HUES48 (cell line): ENCODE data around the gene USHBP1.

Source experiments
- H3K27ac ChIP-seq: one replicate; pipeline ENCODE4 v1.7.0; 2013; ENCODE audit warnings: low read depth, low read length, inconsistent platforms
- H3K27me3 ChIP-seq: 2 replicates; pipeline ENCODE4 v1.6.1; 2013; ENCODE audit warnings: mild to moderate bottlenecking, low read length; ENCODE audit not compliant: control insufficient read depth, insufficient read depth
- H3K36me3 ChIP-seq: 2 replicates; pipeline ENCODE4 v1.6.1; 2013; ENCODE audit warnings: low read length; ENCODE audit not compliant: control insufficient read depth, insufficient read depth
- H3K4me1 ChIP-seq: 2 replicates; pipeline ENCODE4 v1.6.1; 2013; ENCODE audit warnings: mild to moderate bottlenecking, low read length; ENCODE audit not compliant: control insufficient read depth, insufficient read depth
- H3K4me3 ChIP-seq: 2 replicates; pipeline ENCODE4 v1.5.1; 2013; ENCODE audit warnings: mild to moderate bottlenecking, low read depth, low read length
- H3K9ac ChIP-seq: 2 replicates; pipeline ENCODE4 v1.6.1; 2013; ENCODE audit warnings: mild to moderate bottlenecking, low read depth, low read length, moderate library complexity
- H3K9me3 ChIP-seq: 2 replicates; pipeline ENCODE4 v1.6.1; 2013; ENCODE audit warnings: low read length; ENCODE audit not compliant: control insufficient read depth, insufficient read depth

Gene USHBP1

DNA sequence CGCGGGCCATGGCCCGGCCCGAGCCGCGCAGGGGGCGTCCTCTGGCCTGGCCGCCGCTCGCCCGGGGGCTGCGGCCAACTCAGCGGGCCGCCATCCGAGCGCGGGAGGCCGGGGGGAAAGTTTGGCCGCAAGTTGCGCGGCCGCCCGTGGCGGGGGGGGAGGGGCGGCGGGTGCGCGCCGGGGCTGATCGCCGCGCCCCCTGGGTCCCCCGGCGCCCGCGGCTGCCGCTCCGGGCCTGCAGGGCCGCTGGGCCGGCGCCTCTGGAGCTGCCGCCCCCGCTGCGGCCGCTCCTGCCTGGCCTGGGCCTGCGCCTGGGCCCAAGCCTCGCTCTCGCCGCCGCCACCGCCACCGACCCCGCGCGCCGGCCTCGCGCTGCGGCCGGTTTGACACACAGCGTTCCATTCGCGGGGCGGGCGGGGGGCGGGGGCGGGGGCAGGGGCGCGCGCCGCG is 19.0 kb downstream of the USHBP1 start, which contains the start of gene NR2F6:
NR2F6 (minus strand) TSS at position 385 of the 450 bp plus-strand sequence. CDS start 699 bp downstream, outside the sequence.
- Histone ChIP-seq H3K9ac (peak within 1 kb of the TSS; percentile 75; the same call in 1 of the 2 replicates), H3K4me3 (peak within 1 kb of the TSS; percentile 93), H3K4me1 (peaks cover 27% of the 10 kb centered on the region), H3K27me3 (no peaks in the 10 kb centered on the region), H3K27ac (peak within 1 kb of the TSS; percentile 96), H3K36me3 (no peaks in the 10 kb centered on the region; the same call in 1 of the 2 replicates), H3K9me3 (no peaks in the 10 kb centered on the region)

DNA sequence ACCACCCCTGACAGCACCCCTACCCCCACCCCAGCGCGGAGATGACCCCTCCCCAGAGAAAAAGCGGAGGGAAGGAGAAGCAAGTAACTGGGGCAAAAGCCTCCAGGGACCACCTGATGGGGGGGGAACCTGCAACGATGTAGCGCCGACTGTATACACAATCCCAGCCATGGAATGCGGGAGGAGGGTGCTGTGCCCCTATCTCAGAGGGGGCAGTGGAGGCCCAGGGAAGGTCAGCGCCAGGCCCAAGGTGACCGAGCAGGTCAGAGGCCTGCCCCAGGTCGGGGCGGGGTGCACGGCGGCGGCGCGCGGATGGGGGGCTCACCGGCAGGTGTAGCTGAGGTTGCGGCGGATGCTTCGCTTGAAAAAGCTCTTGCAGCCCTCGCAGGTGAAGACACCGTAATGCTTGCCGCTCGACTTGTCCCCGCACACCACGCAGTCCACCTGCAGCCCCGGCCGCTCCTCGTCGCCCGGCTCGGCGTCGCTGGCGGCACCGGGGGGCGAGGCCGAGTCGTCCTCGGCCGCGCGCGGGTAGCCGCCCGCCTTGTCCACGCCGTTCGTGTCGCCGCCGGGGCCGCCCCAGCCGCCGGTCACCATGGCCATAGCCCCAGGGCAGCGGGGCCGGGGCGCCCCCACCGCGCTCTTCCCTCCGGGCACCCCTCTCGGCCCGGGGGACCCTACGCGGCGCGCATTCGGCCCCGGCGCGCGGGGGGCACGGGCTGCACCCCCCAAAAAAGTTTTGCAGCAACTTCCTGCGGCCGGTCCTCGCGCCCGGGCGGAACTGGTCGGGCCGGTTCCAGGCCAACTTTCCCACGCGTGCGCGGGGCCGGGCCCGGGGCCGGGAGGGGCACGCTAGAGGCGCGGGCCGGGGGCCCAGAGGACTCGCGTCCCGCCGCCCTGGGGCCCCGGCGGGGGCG is 19.7 kb downstream of the USHBP1 start:
- peaks cover 3% of the 10 kb centered on the region for H3K36me3 ChIP-seq
- H3K9ac ChIP-seq: peak overlapping the region; percentile 72; the same call in 1 of the 2 replicates
- H3K27ac ChIP-seq: peak overlapping the region; percentile 79
- H3K4me1 ChIP-seq: peaks cover 27% of the 10 kb centered on the region
- peak overlapping the region; percentile 93 for H3K4me3 ChIP-seq
- H3K27me3 ChIP-seq: no peaks in the 10 kb centered on the region
- H3K9me3 ChIP-seq: no peaks in the 10 kb centered on the region

DNA sequence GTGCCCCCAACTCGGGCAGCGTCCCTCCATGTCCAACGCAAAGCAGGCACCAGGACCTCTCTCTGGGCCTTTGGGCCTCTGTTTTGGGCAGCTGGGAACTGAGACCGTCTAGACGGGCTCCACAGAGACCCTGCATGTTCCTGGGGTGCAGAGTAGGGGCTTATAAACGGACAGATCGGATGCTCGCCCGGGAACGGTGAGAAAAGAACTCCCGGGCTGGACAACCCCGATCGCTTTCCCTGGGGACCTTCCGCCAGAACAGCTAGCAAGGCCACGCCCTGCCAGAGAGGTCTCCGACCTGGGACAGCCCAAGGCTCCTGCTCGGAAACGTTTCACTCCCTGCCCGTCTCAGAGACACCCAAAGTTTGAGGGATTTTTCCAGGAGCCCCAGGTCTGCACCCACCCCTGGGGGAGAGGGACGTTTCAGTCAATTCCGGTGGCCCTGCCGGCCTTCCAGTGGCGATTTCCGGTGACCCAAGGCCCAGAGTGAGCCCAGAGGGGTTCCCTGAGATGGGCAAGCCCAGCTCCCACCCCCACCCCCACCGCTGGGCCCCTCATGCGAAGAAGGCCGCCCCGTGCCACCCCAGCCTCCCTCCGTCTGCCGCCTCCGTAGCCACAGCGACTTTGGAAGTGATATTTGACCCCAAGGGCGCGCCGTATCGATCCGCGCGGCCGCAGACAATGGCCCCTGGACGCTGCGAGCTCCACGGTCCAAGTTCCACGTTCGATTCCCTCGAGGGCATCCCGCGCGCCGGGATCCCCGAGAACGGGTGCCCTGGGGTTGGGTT is 20.5 kb downstream of the USHBP1 start:
- Histone ChIP-seq H3K9ac (peak overlapping the region; percentile 63; the same call in 1 of the 2 replicates), H3K4me3 (peak overlapping the region; percentile 93), H3K27ac (peak overlapping the region; percentile 79), H3K9me3 (no peaks in the 10 kb centered on the region), H3K36me3 (peaks cover 5% of the 10 kb centered on the region), H3K4me1 (peaks cover 26% of the 10 kb centered on the region), H3K27me3 (no peaks in the 10 kb centered on the region)

DNA sequence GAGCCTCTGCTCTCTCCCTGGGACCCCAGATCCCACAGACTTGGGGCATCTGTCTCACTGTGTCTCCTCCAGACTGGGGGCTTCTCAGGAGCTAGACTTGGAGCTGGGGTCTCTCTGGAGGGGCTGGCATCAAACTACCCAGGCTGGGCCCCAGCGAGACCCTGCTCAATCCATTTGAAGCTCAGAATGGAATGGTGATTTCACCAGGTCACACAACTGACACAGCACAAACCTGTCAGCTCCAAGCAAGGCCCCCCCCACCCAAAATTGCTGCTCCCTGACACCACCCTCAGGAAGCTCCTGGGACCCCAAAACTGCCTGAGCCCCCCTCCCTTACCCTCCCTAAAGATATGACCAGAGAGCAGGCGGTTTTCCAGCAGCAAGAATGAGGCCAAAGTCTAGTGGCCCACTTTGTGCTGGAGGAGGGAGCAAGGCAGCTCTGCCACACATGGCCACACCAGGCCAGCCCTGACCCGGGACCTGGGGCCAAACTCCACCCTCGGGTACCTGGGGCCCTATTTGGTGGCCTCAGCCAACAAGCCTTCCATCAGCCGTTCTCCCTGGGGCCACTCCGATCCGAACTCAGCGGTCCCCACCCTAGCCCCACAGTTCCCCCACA is 21.2 kb downstream of the USHBP1 start:
- peaks cover 9% of the 10 kb centered on the region for H3K36me3 ChIP-seq
- H3K4me3 ChIP-seq: peak overlapping the region; percentile 93
- H3K4me1 ChIP-seq: peaks cover 19% of the 10 kb centered on the region
- H3K27me3 ChIP-seq: no peaks in the 10 kb centered on the region
- no peak overlapping the region; the same call in 1 of the 2 replicates for H3K9ac ChIP-seq
- peak overlapping the region; percentile 79 for H3K27ac ChIP-seq
- H3K9me3 ChIP-seq: no peaks in the 10 kb centered on the region

DNA sequence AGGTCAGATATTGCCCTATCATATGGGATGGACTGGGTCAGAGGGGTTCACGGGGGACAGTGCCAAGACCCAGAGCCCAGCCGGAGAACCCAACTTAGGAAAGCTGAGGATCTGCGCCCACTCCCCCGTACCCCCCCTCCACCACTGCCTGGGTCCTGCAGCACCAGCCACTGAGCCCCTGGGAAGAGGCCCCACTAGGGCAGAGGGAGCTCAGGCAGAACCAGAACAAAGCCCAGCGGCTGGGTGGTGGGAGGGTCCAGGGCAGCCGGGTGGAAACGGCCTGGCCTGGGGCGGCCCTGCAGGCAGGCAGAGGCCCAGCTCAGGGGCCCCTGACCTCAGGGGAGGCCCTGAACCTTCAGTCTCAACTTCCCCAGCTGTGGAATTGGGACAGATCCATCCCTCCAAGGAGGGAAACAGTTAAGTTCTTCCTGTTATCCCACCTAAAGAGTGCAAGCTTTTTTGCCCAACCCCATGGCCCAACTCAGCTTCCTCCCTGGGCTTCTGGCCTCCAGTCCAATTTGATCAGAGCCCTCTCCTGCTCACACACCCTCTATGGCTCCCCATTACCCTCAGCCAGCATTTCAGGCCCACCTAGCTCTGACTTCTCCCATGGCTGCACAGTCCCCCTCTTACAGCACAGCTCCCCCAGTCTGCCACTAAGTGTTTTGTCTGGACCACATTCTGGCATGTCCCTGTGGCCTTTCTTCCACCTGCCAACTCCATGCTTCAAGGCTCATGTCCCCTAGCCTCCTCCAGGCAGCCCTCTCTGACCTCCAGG is 21.9 kb downstream of the USHBP1 start:
- H3K4me1 ChIP-seq: peaks cover 12% of the 10 kb centered on the region
- no peak overlapping the region for H3K4me3 ChIP-seq
- H3K9ac ChIP-seq: no peak overlapping the region
- peaks cover 16% of the 10 kb centered on the region for H3K36me3 ChIP-seq
- no peaks in the 10 kb centered on the region for H3K27me3 ChIP-seq
- H3K27ac ChIP-seq: no peak overlapping the region
- H3K9me3 ChIP-seq: no peaks in the 10 kb centered on the region

DNA sequence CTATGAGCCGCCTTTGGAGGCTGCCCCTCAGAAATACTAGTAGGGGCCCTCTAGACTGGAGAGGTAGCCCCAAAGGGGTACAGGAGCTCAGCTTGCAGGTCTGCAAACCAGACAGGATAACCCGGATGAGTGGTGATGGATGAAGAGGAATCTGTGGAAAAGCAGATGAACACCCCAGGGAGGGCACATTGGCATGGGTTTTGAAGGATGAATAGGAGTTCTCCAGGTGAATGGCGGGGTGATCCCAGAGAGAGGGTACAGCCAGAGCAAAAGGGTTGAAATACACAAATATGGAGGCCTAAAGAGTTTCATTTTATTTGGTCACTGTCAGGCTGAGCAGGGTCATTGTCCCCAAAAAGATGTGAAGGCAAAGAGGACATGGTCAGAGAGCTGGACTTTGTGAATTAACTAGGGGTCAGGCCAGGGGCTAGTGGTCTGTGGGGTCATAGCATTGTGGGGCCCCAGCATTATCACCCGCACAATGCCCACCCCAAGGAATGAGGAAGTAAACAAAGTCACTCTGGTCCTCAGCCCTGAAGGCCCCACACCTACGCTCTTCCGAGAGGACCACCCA is 23.6 kb downstream of the USHBP1 start:
- Histone ChIP-seq H3K36me3 (peaks cover 17% of the 10 kb centered on the region), H3K27ac (no peak overlapping the region)

DNA sequence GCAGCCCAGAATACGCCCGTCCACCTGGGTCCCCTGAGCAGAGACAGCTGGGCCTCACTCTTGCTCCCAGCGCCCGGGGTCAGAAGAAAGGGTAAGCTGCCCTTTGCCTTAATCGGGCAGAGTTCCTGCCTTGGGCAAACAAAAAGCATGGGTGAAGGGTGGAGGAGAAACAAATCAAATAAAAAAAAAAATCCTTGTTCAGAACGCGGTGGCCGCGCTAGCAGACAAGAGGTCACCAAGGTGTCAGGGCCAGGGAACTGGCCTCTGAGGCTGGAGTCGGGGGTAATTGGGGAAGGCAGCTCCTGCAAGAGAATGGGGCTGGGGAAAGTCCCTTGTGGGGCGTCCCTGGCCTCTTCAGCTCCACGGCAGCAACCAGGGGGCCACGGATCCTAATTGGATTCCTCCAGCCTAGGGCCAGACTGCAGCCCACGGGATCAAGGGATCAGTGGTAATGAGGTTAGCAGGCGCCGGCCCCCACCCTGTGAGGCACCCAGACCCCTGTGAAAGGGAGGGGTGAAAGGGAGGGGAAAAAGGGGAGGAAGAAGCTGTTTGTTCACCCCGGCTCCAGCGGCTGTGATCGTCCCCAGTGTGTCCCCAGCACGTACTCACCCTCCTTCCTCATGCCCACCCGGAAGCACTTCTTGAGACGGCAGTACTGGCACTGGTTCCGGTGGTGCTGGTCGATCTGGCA is 24.3 kb downstream of the USHBP1 start:
- H3K27ac ChIP-seq: no peak overlapping the region
- H3K36me3 ChIP-seq: peaks cover 17% of the 10 kb centered on the region
- H3K9me3 ChIP-seq: no peaks in the 10 kb centered on the region
- H3K27me3 ChIP-seq: no peaks in the 10 kb centered on the region
- H3K4me3 ChIP-seq: no peak overlapping the region
- peaks cover 8% of the 10 kb centered on the region; the same call in 1 of the 2 replicates for H3K4me1 ChIP-seq
- H3K9ac ChIP-seq: no peak overlapping the region

More for the DNA sequence above, 23.6 kb downstream of the USHBP1 start:
- no peak overlapping the region for H3K9ac ChIP-seq
- no peak overlapping the region for H3K4me3 ChIP-seq
- no peaks in the 10 kb centered on the region for H3K27me3 ChIP-seq
- peaks cover 8% of the 10 kb centered on the region; the same call in 1 of the 2 replicates for H3K4me1 ChIP-seq
- H3K9me3 ChIP-seq: no peaks in the 10 kb centered on the region

DNA sequence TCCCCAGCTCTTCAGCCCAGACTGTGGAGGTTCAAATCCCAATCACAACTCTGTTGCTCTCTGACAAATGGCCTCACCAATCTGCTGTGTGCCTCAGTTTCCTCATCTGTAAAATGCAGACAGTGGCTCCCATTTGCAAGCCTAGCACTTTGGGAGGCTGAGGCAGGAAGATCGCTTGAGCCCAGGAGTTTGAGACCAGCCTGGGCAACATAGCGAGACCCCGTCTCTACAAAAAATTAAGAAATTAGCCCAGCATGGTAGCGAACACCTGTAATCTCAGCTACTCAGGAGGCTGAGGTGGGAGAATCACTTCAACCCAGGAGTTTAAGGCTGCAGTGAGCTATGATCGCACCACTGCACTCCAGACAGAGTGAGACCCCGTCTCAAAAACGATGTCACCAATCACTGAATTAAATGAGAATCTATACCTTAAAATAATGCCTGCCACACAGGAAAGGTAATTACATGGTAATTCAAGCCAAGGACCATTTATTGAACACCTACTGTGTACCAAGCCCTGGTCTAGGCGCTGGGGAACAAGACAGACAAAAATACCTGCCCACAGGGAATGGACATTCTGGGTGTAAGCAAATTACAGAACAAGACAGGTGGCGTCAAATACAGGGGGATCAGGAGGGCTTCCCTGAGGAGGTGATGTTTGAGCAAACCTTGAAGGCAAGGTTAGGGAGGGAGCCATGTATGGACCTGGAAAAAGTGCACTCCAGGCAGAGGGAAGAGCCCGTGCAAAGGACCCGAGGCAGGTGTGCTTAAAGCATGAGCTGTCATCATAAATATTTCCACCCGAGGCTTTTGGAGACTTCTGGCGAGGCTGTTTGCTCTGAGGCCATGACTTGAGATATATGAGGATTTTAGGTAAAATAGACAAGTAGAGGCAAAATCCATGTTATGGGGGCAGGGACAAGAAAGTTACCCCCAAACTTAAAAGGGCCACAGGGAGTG is 26.5 kb downstream of the USHBP1 start:
- H3K36me3 ChIP-seq: peaks cover 29% of the 10 kb centered on the region
- H3K4me1 ChIP-seq: peaks cover 13% of the 10 kb centered on the region; the same call in 1 of the 2 replicates
- H3K27ac ChIP-seq: no peak overlapping the region
- H3K9ac ChIP-seq: no peak overlapping the region
- no peaks in the 10 kb centered on the region for H3K9me3 ChIP-seq
- H3K27me3 ChIP-seq: no peaks in the 10 kb centered on the region
- H3K4me3 ChIP-seq: no peak overlapping the region
